Right lobe of liver (tissue), 6 donors: ENCODE measurements around the gene OR10G6. TPM values are rescaled to one million over a fixed set of nuclear protein-coding genes. Genes with fewer than 3 reads are reported as not detected.

Experiments used
- ATAC-seq, 4 donors: fragments of 200-7000 bp; cut with Tn5 transposase; one replicate each; pipeline ENCODE4 v1.9.1; 2020; ENCODE audit warnings: mild to moderate bottlenecking in 4 of 4, moderate library complexity in 4 of 4
- DNase-seq, 3 donors: peaks; one replicate each; pipeline ENCODE4 v3.0.0-alpha.2; 2020
- H3K27ac ChIP-seq, 3 donors: fragments of 200-600 bp; one replicate each; pipeline ENCODE4 v1.8.0; 2022
- H3K27me3 ChIP-seq, 2 donors: fragments of 200-600 bp; one replicate each; pipeline ENCODE4 v1.8.0; 2022
- H3K36me3 ChIP-seq, 4 donors: fragments of 200-600 bp; sonication (generic) in 1 of 4; one replicate each; pipeline versions ENCODE4 v1.5.1 to v1.8.0; 2017 to 2022; ENCODE audit warnings: control low read depth in 1 of 4
- H3K4me1 ChIP-seq, 4 donors: fragments of 200-600 bp; sonication (generic) in 1 of 4; one replicate each; pipeline versions ENCODE4 v1.5.1 to v1.8.0; 2017 to 2022; ENCODE audit warnings: control low read depth in 1 of 4
- H3K4me3 ChIP-seq, 3 donors: fragments of 200-600 bp; one replicate each; pipeline ENCODE4 v1.8.0; 2022
- H3K9me3 ChIP-seq, 4 donors: fragments of 200-600 bp; sonication (generic) in 1 of 4; one replicate each; pipeline versions ENCODE4 v1.5.1 to v1.8.0; 2017 to 2022; ENCODE audit warnings: control low read depth in 1 of 4
- POLR2A ChIP-seq: fragments of 450-650 bp; IDR thresholded peaks from one replicate; pipeline ENCODE4 v1.6.1; 2017; ENCODE audit warnings: antibody characterized with exemption, mild to moderate bottlenecking
- WGBS: methylation state at CpG from one replicate; pipeline ENCODE4 v1.1.6; 2018; ENCODE audit warnings: low coverage, low lambda C conversion rate; ENCODE audit not compliant: insufficient coverage; ENCODE audit errors: missing lambda C conversion rate; 5-methylcytosine and 5-hydroxymethylcytosine counted together
- intact Hi-C, 2 donors: fragments of 100-400 bp; cut with DNase I; formaldehyde crosslinking; loops; one replicate each; pipeline versions ENCODE4 v1.11.2 to v1.14.1; 2022
- total RNA-seq, 6 experiments: library from RNA; depleted of rRNA in 2 of 6; stranded (reverse); fragments of >200 nt in 2 of 6; fragmentation: NEBNext Ultra II Directional in 3 of 6; extraction: Animal tissue kit (Norgen Biotek cat#: 25700) in 3 of 6; gene quantifications; one replicate each; pipeline versions ENCODE4 v1.1.0 to v1.2.4, GENCODE V29; 2016 to 2023
- TF ChIP-seq, protein P1 (sequence below), 4 donors: fragments of 200-600 bp in 3 of 4; fragments of 450-650 bp in 1 of 4; IDR thresholded peaks; one replicate each; pipeline versions ENCODE4 v1.5.1 to v1.8.0; 2016 to 2022; ENCODE audit warnings: antibody characterized with exemption in 4 of 4, mild to moderate bottlenecking in 2 of 4
- donor health status: DM: no; HTN: yes; CAD: no.
- donor health status: DM: no; HTN: no; CAD: no.
- donor health status: DM: no; HTN: no; CAD: no.
- donor health status: DM: no; HTN: yes; CAD: no.
- donor health status: DM: no; HTN: yes; CAD: no.

The OR10G6 gene
- total RNA-seq, 6 experiments from 2014 or later = not detected

DNA sequence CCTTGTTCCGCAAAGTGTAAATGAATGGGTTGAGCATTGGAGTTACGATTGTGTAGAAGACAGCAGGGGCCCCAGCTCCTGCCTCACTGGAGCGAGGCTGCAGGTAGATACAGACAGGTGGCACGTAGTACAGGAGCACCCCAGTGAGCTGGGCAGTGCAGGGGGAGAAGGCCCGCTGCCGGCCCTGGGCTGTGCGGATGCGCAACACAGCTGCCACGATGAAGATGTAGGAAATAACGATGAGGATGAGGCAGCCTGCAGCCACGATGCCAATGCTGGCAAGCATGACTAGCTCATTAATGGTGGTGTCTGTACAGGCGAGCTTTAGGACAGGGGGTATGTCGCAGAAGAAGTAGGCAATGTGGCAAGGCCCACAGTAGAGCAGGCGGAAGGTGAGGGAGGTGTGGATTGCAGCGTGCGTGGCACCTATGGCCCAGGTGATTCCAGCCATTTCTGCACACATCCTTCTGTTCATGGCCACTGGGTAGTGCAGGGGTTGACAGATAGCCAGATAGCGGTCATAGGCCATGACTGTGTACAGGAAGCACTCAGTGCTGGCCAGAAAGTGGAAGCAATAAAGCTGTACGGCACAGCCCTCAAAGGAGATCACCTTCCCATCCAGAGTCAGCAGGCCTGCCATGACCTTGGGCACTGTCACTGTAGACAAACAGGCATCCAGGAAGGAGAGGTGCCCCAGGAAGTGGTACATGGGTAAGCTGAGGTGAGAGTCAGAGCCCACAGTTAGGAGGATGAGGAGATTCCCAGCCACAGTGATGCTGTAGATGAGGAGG is 18.0 kb downstream of the OR10G6 start:
- Histone ChIP-seq H3K36me3 (no peaks in the 10 kb centered on the region), H3K9me3 (no peaks in the 10 kb centered on the region), H3K4me1 (no peaks in the 10 kb centered on the region), H3K4me3 (no peak overlapping the region), H3K27ac (no peak overlapping the region), H3K27me3 (no peaks in the 10 kb centered on the region)
- DNase-seq = no peak
- ATAC-seq = no peak
- intact Hi-C loops = no loop called here
- TF ChIP-seq, protein P1, sequence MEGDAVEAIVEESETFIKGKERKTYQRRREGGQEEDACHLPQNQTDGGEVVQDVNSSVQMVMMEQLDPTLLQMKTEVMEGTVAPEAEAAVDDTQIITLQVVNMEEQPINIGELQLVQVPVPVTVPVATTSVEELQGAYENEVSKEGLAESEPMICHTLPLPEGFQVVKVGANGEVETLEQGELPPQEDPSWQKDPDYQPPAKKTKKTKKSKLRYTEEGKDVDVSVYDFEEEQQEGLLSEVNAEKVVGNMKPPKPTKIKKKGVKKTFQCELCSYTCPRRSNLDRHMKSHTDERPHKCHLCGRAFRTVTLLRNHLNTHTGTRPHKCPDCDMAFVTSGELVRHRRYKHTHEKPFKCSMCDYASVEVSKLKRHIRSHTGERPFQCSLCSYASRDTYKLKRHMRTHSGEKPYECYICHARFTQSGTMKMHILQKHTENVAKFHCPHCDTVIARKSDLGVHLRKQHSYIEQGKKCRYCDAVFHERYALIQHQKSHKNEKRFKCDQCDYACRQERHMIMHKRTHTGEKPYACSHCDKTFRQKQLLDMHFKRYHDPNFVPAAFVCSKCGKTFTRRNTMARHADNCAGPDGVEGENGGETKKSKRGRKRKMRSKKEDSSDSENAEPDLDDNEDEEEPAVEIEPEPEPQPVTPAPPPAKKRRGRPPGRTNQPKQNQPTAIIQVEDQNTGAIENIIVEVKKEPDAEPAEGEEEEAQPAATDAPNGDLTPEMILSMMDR (IDR thresholded peaks at IDR 0.05) = no peak
- WGBS = 51% methylated on average over 5 of the region's 18 CpGs

DNA sequence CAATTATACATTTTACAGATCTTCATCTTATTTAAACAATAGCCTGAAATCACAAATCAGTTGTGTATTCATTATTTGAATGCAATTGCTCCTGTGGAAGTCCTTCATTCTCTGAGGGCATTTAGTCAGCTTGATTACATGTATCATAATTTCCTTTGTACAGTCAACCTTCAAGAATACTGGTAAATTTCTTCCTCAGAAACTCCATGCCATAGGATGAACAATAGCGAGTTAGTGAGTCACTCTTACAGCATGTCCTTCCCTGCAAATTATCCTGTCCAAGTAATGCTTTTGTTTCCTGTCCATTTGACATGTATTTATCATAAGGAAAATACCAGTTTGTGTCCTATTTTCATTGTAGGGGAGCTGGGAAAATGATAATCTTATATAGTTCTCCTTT is 21.1 kb downstream of the OR10G6 start:
- no peak for ATAC-seq
- no peaks in the 10 kb centered on the region for H3K4me1 ChIP-seq
- 44% methylated on average over 1 of the region's 1 CpG for WGBS
- intact Hi-C loops = no loop called here
- H3K36me3 ChIP-seq = no peaks in the 10 kb centered on the region
- no peak for DNase-seq
- H3K4me3 ChIP-seq = no peak overlapping the region
- no peaks in the 10 kb centered on the region for H3K9me3 ChIP-seq
- H3K27ac ChIP-seq = no peak overlapping the region
- no peaks in the 10 kb centered on the region for H3K27me3 ChIP-seq
- TF ChIP-seq POLR2A = no peak
- TF ChIP-seq, protein P1 (IDR thresholded peaks at IDR 0.05) = no peak

DNA sequence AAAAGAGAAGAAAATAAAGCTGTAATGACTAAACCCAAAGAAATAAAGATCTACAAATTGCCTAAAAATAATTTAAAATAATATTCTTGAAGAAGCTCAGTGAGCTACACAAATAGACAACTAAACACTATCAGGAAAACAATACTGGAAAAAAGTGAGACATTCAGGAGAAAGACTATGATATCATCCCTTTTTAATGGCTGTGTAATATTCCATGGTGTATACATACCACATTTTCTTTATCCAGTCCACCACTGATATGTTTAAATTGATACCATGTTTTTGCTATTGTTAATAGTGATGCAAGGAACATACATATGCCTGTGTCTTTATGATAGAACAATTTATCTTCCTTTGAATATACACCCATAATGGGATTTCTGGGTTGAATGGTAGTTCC is 38.2 kb downstream of the OR10G6 start:
- intact Hi-C loops = no loop called here
- Histone ChIP-seq H3K27me3 (no peaks in the 10 kb centered on the region), H3K9me3 (no peaks in the 10 kb centered on the region), H3K36me3 (no peaks in the 10 kb centered on the region), H3K27ac (no peak overlapping the region), H3K4me3 (no peak overlapping the region), H3K4me1 (no peaks in the 10 kb centered on the region)
- no peak for ATAC-seq
- DNase-seq = no peak
- TF ChIP-seq, protein P1 (IDR thresholded peaks at IDR 0.05) = no peak
- TF ChIP-seq POLR2A = no peak

DNA sequence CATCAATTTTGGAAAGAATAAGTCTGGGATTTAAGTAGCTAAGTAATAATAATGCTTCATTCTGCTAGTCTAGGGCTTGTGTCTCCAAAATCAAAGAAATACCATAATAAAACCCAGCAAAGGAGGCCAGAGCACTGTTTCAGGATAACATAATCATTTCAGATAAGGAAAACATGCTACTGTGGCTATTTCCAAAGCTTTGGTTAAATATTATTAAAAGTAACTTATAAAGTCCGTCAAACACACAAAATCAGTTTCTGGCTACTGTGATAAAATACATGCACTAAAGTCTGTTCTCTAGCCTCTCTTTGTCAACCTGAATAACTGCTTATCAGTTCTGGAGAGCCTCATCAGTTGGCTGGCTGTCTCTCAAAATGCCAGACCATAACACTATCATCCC is 49.8 kb downstream of the OR10G6 start:
- TF ChIP-seq, protein P1 (IDR thresholded peaks at IDR 0.05) = no peak
- TF ChIP-seq POLR2A = no peak
- WGBS = 35% methylated on average over 1 of the region's 1 CpG

More for the DNA sequence above, 49.8 kb downstream of the OR10G6 start:
- H3K27me3 ChIP-seq = no peaks in the 10 kb centered on the region
- no peaks in the 10 kb centered on the region for H3K9me3 ChIP-seq
- DNase-seq = no peak
- intact Hi-C loops = no loop called here
- no peaks in the 10 kb centered on the region for H3K36me3 ChIP-seq
- no peaks in the 10 kb centered on the region for H3K4me1 ChIP-seq
- no peak overlapping the region for H3K4me3 ChIP-seq
- no peak overlapping the region for H3K27ac ChIP-seq
- peak in 1 of 4 donors; percentile 22 for ATAC-seq

Other genes with a start within 250 kb of the OR10G6 start
- gene OR6X1, start 240.6 kb downstream of the OR10G6 start, total RNA-seq = not detected
- not detected for gene OR6M1, start 188.8 kb downstream of the OR10G6 start, total RNA-seq
- not detected for gene TMEM225, start 109.5 kb downstream of the OR10G6 start, total RNA-seq
- not detected for gene OR8D4, start 93.0 kb downstream of the OR10G6 start, total RNA-seq
- gene OR4D5, start 55.5 kb downstream of the OR10G6 start, total RNA-seq = not detected
- gene OR6T1, start 51.3 kb downstream of the OR10G6 start, total RNA-seq = not detected
- gene OR10S1, start 17.4 kb downstream of the OR10G6 start, total RNA-seq = not detected
- not detected for gene OR10G4, start 17.8 kb upstream of the OR10G6 start, total RNA-seq
- not detected for gene OR10G9, start 27.9 kb upstream of the OR10G6 start, total RNA-seq
- not detected for gene OR10G8, start 31.6 kb upstream of the OR10G6 start, total RNA-seq
- not detected for gene OR10G7, start 46.2 kb upstream of the OR10G6 start, total RNA-seq
- gene VWA5A, start 120.3 kb upstream of the OR10G6 start, total RNA-seq = 1 to 10 TPM; 3.5 to 9.0 (median 5.8) TPM
- not detected for gene OR10D3, start 188.2 kb upstream of the OR10G6 start, total RNA-seq
- gene OR8G1, start 245.9 kb upstream of the OR10G6 start, total RNA-seq = not detected